Esophagus muscularis mucosa (tissue), 4 donors: ENCODE data around the gene FRA10AC1.

Source experiments
- CTCF ChIP-seq, 3 experiments: fragments of 200-600 bp in 2 of 3; fragments of 450-650 bp in 1 of 3; sonication (generic) in 2 of 3; IDR thresholded peaks; one replicate each; pipeline ENCODE4 v1.5.1; 2017 to 2019; ENCODE audit warnings: antibody characterized with exemption in 3 of 3, mild to moderate bottlenecking in 2 of 3, moderate library complexity in 1 of 3
- EP300 ChIP-seq: sonication (generic); formaldehyde crosslinking; IDR thresholded peaks from one replicate; pipeline ENCODE4 v1.6.1; 2017; ENCODE audit warnings: antibody characterized with exemption
- POLR2A ChIP-seq: fragments of 450-650 bp; IDR thresholded peaks from one replicate; pipeline ENCODE4 v1.6.1; 2017; ENCODE audit warnings: antibody characterized with exemption, moderate library complexity, mild to moderate bottlenecking, low read depth
- POLR2AphosphoS5 ChIP-seq, 2 donors: sonication (generic); formaldehyde crosslinking; IDR thresholded peaks; one replicate each; pipeline ENCODE4 v1.6.1; 2017; ENCODE audit warnings: antibody characterized with exemption in 2 of 2

- no peak for TF ChIP-seq CTCF (IDR thresholded peaks at IDR 0.05)
- TF ChIP-seq POLR2A, result no peak
- no peak for TF ChIP-seq EP300
- TF ChIP-seq POLR2AphosphoS5 (IDR thresholded peaks at IDR 0.05), result no peak
Measured at GRCh38 chr10:93667795-93668194, 34.6 kb downstream of the FRA10AC1 start.
